NCI-H1105 treated with DMSO at 0.1 percent for 48 hours (cell line): Measurements from ENCODE around the gene VIPAS39.
A peak's percentile ranks its signal among the peaks of the same experiment; 100 is the strongest.

Experiments used
- DNase-seq: peaks from one replicate; lab custom pipeline; 2025; lab: John Stamatoyannopoulos, UW

Gene VIPAS39

GRCh38 chr14:77457522-77458248 lies at the start of gene VIPAS39, which contains the start of gene AHSA1:
Gene VIPAS39, minus strand, starts transcription at chr14:77457601. Its CDS starts 3,499 bp downstream, at chr14:77454102.
Gene AHSA1, plus strand, starts transcription at chr14:77458093. Its CDS starts 97 bp downstream, at chr14:77458190.
- DNase-seq = peak; percentile 99

GRCh38 chr14:77505031-77505430 lies 47.6 kb upstream of the VIPAS39 start:
- no peak for DNase-seq

- DNase-seq = no peak
Measured at GRCh38 chr14:77503138-77503537, 45.7 kb upstream of the VIPAS39 start.

GRCh38 chr14:77502109-77502782 lies 44.8 kb upstream of the VIPAS39 start:
- no peak for DNase-seq

GRCh38 chr14:77498984-77499527 lies 41.7 kb upstream of the VIPAS39 start:
- no peak for DNase-seq

- DNase-seq = peak; percentile 50
Measured at GRCh38 chr14:77498120-77498979, 40.9 kb upstream of the VIPAS39 start, which contains the start of gene ISM2. Gene ISM2, minus strand, starts transcription at chr14:77498816. Its CDS starts 23 bp downstream, at chr14:77498793.

- DNase-seq = no peak
Measured at GRCh38 chr14:77495334-77495733, 37.9 kb upstream of the VIPAS39 start.

- no peak for DNase-seq
Measured at GRCh38 chr14:77491056-77491455, 33.7 kb upstream of the VIPAS39 start.

GRCh38 chr14:77490347-77490986 lies 33.1 kb upstream of the VIPAS39 start:
- DNase-seq = no peak

GRCh38 chr14:77489041-77489440 lies 31.6 kb upstream of the VIPAS39 start:
- DNase-seq = no peak

- no peak for DNase-seq
Measured at GRCh38 chr14:77488558-77488957, 31.2 kb upstream of the VIPAS39 start.

GRCh38 chr14:77485901-77486678 lies 28.7 kb upstream of the VIPAS39 start:
- DNase-seq = peak; percentile 16

GRCh38 chr14:77485256-77485655 lies 27.9 kb upstream of the VIPAS39 start:
- DNase-seq = no peak

GRCh38 chr14:77482422-77482821 lies 25.0 kb upstream of the VIPAS39 start:
- no peak for DNase-seq

- no peak for DNase-seq
Measured at GRCh38 chr14:77478796-77479195, 21.4 kb upstream of the VIPAS39 start.

- DNase-seq = no peak
Measured at GRCh38 chr14:77478029-77478428, 20.6 kb upstream of the VIPAS39 start.

GRCh38 chr14:77475432-77476115 lies 18.2 kb upstream of the VIPAS39 start:
- no peak for DNase-seq

- DNase-seq = no peak
Measured at GRCh38 chr14:77474479-77475177, 17.2 kb upstream of the VIPAS39 start.

GRCh38 chr14:77473921-77474320 lies 16.5 kb upstream of the VIPAS39 start:
- no peak for DNase-seq
